GM18498 (cell line): ENCODE measurements around the gene LIMS3.
"Not testable (repeated sequence)": the region's sequence is repeated elsewhere in the genome, so short reads cannot be mapped to it uniquely, and the experiment has no call there.

Experiments
- ATAC-seq: cut with Tn5 transposase; IDR thresholded peaks from one replicate; pipeline ENCODE4 v1.9.1; 2021; ENCODE audit warnings: mild to moderate bottlenecking, moderate library complexity; ENCODE audit not compliant: unreplicated experiment

LIMS3 gene

GRCh38 chr2:109921543-109922384, 23.3 kb downstream of the LIMS3 start:
- ATAC-seq = not testable (repeated sequence)

GRCh38 chr2:109924481-109924880, 26.0 kb downstream of the LIMS3 start:
- not testable (repeated sequence) for ATAC-seq

GRCh38 chr2:109927803-109928202, 29.3 kb downstream of the LIMS3 start:
- not testable (repeated sequence) for ATAC-seq

GRCh38 chr2:109929222-109929621, 30.7 kb downstream of the LIMS3 start:
- not testable (repeated sequence) for ATAC-seq

GRCh38 chr2:109936534-109936933, 38.0 kb downstream of the LIMS3 start:
- not testable (repeated sequence) for ATAC-seq

GRCh38 chr2:109945362-109945761, 46.9 kb downstream of the LIMS3 start:
- ATAC-seq = not testable (repeated sequence)

- ATAC-seq = not testable (repeated sequence)
These were observed 48.9 kb downstream of the LIMS3 start for GRCh38 chr2:109947262-109947958.

- not testable (repeated sequence) for ATAC-seq
These were observed 49.6 kb downstream of the LIMS3 start for GRCh38 chr2:109947959-109948520.

GRCh38 chr2:109950146-109950843, 51.8 kb downstream of the LIMS3 start:
- ATAC-seq = not testable (repeated sequence)

GRCh38 chr2:109963942-109964341, 65.5 kb downstream of the LIMS3 start:
- ATAC-seq = not testable (repeated sequence)

- ATAC-seq = not testable (repeated sequence)
These were observed 67.0 kb downstream of the LIMS3 start for GRCh38 chr2:109965482-109965881.

GRCh38 chr2:109966107-109966736, 67.7 kb downstream of the LIMS3 start:
- not testable (repeated sequence) for ATAC-seq

- ATAC-seq = not testable (repeated sequence)
These were observed 68.4 kb downstream of the LIMS3 start for GRCh38 chr2:109966858-109967257.

- peak; percentile 80 for ATAC-seq
These were observed 71.4 kb downstream of the LIMS3 start for GRCh38 chr2:109969864-109970263.

GRCh38 chr2:109971710-109972109, 73.2 kb downstream of the LIMS3 start:
- not testable (repeated sequence) for ATAC-seq
